GM12864 (cell line): ENCODE measurements around the gene ASPA.

Experiments
- DNase-seq: peaks from one replicate; pipeline ENCODE4 v3.0.0-alpha.2; 2011; ENCODE audit warnings: low read depth
- H3K4me3 ChIP-seq: 2 replicates; pipeline ENCODE4 v1.5.1; 2011; ENCODE audit warnings: mild to moderate bottlenecking, low read depth, low read length, control low read depth
- CTCF ChIP-seq: IDR thresholded peaks from 2 replicates; pipeline ENCODE4 v1.5.1; 2011; ENCODE audit warnings: low read depth, mild to moderate bottlenecking, moderate library complexity, low read length, control low read depth, inconsistent platforms; ENCODE audit errors: missing control alignments

The ASPA gene

GRCh38 chr17:3469529-3469928, 6.3 kb upstream of the ASPA start:
- H3K4me3 ChIP-seq, result no peak overlapping the region
- TF ChIP-seq CTCF, result no peak
- DNase-seq, result no peak

GRCh38 chr17:3471599-3471998, 4.2 kb upstream of the ASPA start, which contains the start of gene SPATA22:
Gene SPATA22, minus strand, starts transcription at chr17:3471819. Its CDS starts 2,494 bp downstream, at chr17:3469325.
- TF ChIP-seq CTCF, result no peak
- H3K4me3 ChIP-seq, result no peak within 1 kb of the TSS
- no peak for DNase-seq

- no peak for DNase-seq
- H3K4me3 ChIP-seq, result no peak overlapping the region
- no peak for TF ChIP-seq CTCF
Measured at GRCh38 chr17:3472137-3472536, 3.7 kb upstream of the ASPA start.

GRCh38 chr17:3474212-3474611, 1.6 kb upstream of the ASPA start:
- no peak overlapping the region for H3K4me3 ChIP-seq
- TF ChIP-seq CTCF, result no peak
- no peak for DNase-seq

- no peak for TF ChIP-seq CTCF
- H3K4me3 ChIP-seq, result no peak overlapping the region
Measured at GRCh38 chr17:3475251-3475685, 529 bp upstream of the ASPA start.

GRCh38 chr17:3479988-3480387, 4.2 kb downstream of the ASPA start:
- H3K4me3 ChIP-seq, result no peak overlapping the region
- no peak for DNase-seq
- no peak for TF ChIP-seq CTCF

More at GRCh38 chr17:3475251-3475685, 529 bp upstream of the ASPA start:
- no peak for DNase-seq

- no peak overlapping the region for H3K4me3 ChIP-seq
- DNase-seq, result no peak
- TF ChIP-seq CTCF, result no peak
Measured at GRCh38 chr17:3482852-3483251, 7.1 kb downstream of the ASPA start.
